ENCODE data around the gene APEX1.
"Not testable (repeated sequence)": the region's sequence is repeated elsewhere in the genome, so short reads cannot be mapped to it uniquely, and the experiment has no call there.

APEX1 gene

GRCh38 chr14:20446889-20447288 lies 8.1 kb upstream of the APEX1 start:
- no peak for TF ChIP-seq CTCF (IDR thresholded peaks at IDR 0.05; ENCODE audit: low read depth, low read length)
- DNase-seq (ENCODE audit: low read depth in 2 of 2) = no peak
- no peak overlapping the region for H3K4me3 ChIP-seq (replicated peaks in 1 of 2; ENCODE audit: low read depth in 2 of 2, low read length in 2 of 2)

- H3K4me3 ChIP-seq (replicated peaks in 1 of 2; ENCODE audit: low read depth in 2 of 2, low read length in 2 of 2); DNase-seq (ENCODE audit: low read depth in 2 of 2): not testable (repeated sequence)
These were observed 2.2 kb upstream of the APEX1 start for GRCh38 chr14:20452831-20453230.

GRCh38 chr14:20455355-20456300 lies 602 bp downstream of the APEX1 start:
- peak overlapping the region; percentile 84 to 94 for H3K4me3 ChIP-seq (replicated peaks in 1 of 2; ENCODE audit: low read depth in 2 of 2, low read length in 2 of 2)
- no peak for TF ChIP-seq CTCF (IDR thresholded peaks at IDR 0.05; ENCODE audit: low read depth, low read length)
- peak; percentile 90 to 91 for DNase-seq (ENCODE audit: low read depth in 2 of 2)

- no peak for TF ChIP-seq CTCF (IDR thresholded peaks at IDR 0.05; ENCODE audit: low read depth, low read length)
- DNase-seq (ENCODE audit: low read depth in 2 of 2) = no peak
- no peak overlapping the region for H3K4me3 ChIP-seq (replicated peaks in 1 of 2; ENCODE audit: low read depth in 2 of 2, low read length in 2 of 2)
These were observed 1.9 kb downstream of the APEX1 start for GRCh38 chr14:20456971-20457370.

- no peak overlapping the region for H3K4me3 ChIP-seq (replicated peaks in 1 of 2; ENCODE audit: low read depth in 2 of 2, low read length in 2 of 2)
- no peak for DNase-seq (ENCODE audit: low read depth in 2 of 2)
- TF ChIP-seq CTCF (IDR thresholded peaks at IDR 0.05; ENCODE audit: low read depth, low read length) = no peak
These were observed 3.2 kb downstream of the APEX1 start for GRCh38 chr14:20458031-20458789.

- no peak for DNase-seq (ENCODE audit: low read depth in 2 of 2)
- TF ChIP-seq CTCF (IDR thresholded peaks at IDR 0.05; ENCODE audit: low read depth, low read length) = no peak
- H3K4me3 ChIP-seq (replicated peaks in 1 of 2; ENCODE audit: low read depth in 2 of 2, low read length in 2 of 2) = peak overlapping the region; percentile 86 to 89
These were observed 5.6 kb downstream of the APEX1 start for GRCh38 chr14:20460458-20461224.
